ELR (cell line): ENCODE measurements around the gene RBM38.

Experiments used
- DNase-seq: peaks from one replicate; pipeline ENCODE4 v3.0.0-alpha.2; 2015; ENCODE audit warnings: low read depth

Gene RBM38

DNA sequence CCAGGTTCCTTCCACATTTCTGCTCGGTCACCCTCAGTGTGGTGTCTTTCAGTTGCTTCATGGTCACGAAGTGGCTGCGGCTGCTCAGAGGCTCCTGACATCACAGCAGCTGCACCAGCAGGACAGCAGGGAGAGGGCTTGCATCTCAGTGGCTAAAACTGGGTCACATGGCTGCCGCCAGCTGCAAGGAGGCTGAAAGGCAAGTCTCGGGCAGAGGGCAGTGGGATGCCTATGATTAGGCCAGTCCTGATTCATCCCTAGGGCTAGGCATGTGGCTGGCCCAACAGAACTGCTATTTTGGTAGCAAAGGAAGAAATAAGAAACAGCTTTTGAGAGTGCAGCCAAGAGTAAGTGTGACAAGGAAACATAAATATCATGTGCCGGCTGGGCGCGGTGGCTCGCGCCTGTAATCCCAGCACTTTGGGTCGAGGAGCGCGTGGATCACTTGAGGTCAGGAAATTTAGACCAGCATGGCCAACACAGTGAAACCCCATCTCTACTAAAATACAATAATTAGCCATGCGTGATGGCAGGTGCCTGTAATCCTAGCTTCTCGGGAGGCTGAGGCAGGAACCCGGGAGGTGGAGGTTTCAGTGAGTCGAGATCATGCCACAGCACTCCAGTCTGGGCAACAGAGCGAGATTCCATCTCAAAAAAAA is 46.6 kb downstream of the RBM38 start:
- DNase-seq = no peak

DNA sequence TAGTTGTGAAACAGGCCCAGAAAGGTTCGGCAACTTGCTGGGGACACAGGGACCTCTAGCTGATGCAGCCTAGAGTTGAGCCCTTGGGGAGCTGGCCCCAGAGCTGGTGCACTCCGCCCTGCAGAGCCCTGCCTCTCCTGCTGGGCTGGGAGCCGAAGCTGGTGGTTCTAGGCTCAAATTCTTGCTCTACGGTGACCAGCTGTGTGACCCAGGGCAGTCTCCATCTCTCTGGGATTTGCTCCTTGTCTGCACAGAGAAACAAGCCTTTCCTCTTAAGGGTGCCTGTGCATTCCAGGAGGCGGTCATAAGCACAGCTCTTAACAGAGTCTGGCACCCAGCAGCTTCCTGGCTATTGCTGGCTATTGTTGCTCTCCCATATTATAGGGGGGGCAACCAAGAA is 47.4 kb downstream of the RBM38 start:
- no peak for DNase-seq

GRCh38 chr20:57439432-57439831 is 48.2 kb downstream of the RBM38 start:
- no peak for DNase-seq

DNA sequence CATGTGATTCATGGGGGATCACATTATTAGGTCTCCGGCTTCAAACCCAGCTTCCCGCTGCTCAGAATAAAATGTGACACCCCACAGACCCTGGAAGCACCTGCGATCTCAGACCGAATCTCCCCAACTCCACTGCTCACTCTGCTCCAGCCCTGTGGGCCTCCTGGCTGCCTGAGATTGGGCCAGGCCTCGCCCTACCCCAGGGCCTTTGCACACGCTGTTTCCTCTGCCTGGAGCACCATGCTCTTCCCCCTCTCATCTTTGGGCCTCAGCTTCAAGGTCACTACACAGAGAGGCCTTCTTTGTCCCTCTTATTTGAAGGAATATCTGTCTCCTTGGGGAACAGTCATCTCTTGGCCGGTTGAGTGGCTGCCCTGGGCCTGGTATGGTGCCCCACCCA is 48.8 kb downstream of the RBM38 start:
- DNase-seq = no peak

DNA sequence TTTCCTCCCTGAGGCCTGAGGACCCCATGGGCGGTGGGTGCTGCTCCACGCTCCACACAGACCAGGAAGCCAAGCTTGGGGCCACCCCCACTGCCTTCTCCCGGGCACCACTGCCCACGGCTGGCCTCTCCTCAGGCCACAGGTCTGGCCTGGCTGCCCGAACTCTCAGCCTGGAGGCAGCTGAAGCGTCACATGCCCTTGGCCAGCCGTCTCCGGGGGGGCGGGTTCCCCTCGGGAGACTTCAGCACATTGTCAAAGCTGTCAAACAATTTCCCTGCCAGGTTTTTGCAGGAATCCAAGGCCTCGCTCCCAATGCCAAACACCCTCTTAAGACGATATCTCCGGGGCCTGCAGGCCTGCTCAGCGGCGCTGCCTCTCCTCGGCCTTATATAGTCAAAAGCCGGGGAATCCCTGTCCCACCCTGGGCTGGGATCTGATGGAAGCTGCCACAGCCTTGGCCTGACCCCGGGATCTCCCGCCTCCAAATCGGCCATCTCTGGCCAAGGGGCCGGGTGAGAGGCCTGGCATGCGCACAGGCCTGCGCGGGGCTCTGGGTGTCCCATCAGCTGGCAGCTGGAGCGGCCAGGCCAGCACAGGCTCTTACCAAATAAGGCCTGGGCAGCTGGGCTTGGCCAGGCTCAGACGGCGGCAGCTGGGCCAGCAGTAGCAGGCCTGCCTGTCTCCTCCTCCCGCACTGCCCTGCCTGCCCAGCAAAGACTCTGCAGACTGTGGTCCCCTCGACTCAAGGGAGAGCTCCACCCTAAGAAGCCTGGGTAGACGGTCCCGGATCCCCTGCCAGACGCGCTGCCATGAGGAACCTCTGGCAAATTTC is 49.7 kb downstream of the RBM38 start:
- DNase-seq = no peak

DNA sequence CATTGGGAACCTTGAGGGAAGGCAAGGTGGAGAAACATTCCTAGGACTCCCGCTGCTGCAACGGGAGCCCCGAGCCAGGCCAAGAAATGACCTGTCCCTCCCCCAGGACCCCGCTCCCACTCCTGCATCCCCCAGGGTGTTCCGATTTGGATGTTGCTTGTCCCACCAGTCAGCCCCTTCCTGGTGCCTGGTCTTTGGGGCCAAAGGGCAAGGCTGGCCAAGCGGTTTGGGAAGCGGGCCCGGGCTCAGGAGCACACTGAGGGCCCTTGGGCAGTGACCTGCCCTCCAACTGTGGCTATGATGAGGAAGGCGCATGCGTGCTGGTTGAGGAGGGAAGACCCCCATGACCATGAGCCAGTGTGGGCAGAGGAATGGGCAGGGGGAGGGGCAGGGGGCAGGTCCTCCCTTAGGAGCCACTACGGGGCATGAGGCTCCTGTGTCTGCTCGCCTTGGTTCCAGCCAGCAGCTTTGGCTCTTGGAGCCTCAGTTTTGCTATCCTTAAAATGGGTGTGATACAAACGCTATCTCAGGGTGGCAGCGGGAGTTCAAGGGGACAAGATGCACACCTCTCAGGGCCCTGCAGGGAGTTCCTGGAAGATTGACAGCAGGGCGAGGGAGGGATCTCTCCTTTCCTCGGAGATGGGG is 50.4 kb downstream of the RBM38 start:
- no peak for DNase-seq

DNA sequence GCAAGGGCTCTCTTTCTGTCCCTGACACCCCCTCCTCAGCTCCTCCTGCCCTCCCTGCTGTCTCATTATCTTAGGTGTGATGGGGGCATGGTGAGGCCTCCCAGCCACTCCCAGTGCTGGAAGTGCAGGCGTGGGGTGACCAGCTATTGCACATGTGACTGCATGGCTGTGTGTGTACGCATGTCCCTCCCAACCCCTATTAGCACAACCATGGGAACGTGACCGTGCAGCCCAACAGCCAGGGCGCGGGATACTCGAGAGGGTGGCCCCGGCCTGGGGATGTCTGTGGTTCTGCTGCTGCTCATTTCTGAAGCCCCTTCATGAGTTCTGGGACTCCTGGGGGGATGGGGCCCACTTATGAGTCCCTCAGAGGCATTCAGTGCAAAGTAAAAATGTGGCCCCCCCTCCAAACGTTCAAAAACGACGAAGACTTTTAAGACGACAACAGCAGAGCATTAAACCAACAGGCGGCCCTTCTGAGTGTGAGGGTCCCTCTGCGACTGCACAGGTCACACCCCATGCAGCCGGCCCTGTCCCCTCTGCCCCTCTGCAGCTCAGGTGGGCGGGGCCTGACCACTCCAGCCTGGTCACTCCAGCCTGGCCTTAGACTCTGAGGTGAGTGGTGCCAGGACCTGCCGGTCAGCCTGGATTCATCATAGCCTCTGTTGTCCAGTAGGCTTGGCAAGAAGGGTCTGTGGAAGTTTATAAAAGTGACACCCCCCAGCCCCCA is 51.1 kb downstream of the RBM38 start:
- no peak for DNase-seq

DNA sequence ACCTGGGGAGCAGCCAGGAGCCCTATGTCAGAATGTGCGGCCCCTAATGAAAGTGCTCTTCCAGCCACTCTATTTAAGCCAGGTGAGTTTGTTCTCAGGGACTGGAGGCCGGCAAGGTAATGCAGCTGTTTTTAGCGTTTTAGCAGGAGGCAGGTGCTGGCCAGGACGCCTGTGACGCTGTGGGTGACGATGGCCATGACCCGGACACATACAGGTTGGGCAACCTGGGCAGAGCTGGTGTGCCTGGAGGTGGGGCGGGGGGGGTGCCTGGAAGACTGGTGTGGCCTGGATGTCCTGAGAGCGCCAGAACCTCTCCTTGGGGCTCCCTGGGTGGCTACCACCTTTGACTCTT is 51.7 kb downstream of the RBM38 start:
- DNase-seq = no peak

DNA sequence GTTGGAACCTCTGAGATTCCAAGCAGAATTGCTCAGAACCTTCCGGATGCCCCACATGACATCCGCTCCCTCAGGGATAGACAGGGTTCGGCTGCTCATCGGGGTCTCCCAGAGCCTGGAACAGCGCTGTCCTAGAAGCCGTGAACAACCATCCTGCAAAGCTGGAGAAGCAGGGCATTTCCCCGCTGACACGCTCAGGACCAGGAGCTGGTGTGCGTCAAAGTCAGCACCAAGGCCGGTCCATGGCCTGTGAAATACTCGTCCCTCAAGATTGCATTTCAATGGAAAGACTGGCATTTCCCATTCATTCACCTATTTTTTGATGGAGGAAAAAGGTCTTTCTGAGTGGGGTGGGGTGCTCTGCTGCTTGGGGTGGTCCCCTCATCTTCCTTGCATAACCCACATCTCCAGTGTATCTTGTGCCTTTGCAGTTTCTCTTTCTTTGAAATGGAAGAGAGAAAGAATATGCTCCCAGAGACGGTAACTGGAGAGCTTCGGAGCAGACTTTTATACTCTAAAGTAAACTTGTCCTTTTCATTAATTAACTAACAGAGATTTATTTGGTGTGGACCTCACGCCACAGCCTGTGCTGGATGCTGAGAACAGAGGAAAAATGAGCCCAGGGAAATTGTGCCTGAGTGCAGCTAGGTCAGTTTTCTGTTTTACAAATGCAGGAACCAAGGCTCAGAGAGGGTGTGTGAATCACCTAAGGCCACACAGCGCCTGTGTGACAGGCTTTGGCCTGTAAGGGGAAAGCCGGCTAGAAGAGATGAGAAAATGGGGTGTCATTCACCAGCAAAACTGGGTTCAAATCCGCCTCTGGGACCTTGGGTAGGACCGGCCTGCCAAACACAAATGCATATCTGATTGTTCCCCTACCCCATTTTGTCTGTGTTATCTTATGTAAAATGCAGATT is 52.4 kb downstream of the RBM38 start:
- DNase-seq = no peak

DNA sequence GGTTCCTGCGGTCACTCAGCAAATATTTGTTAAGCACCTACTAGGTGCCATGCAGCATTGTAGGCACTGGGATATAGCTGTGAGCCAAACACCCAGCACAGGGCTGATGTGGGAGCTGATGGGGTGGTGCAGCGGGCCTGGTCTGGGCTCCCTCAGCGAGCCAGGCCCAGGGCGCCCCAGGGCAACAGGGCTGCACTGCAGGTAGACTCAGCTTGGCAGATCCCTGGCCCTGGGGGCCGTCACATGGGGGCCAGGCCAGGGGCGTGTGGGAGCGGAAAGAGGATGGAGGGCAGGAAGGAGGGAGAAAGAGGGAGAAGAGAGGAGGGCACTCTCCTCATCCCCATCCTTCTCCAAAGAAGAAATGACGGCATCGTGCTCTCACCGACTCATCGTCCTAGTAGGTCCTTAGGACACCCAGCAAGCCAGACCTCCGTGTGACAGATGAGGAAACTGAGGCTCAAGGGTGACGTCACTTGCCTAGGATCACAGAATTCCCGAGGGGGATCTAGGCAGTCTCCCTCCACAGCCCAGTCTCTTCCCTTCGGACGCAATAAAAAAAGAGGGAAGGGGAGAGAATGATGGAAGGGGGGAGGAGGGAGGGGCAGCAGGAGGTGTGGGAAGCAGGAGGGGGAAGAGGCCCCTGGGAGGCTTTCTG is 53.3 kb downstream of the RBM38 start:
- no peak for DNase-seq

DNA sequence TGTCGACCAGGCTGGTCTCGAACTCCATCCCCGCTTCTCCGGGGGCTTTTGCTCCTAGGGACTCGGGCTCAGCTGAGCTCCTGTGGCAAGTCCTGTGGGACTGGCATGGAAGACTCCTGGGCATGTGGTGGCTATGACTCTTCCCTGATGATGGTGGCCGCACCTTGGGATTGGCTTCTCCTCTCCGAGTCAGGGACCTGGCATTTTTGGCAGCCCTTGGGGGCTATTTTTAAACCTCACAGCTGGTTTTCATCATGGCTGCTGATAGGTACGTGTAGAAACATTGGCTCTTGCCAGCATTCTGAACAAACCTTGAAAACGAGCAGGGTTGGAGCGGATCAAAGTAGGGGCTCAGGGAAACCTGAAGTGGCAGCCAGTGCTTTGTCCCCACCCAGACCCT is 54.1 kb downstream of the RBM38 start:
- DNase-seq = peak; percentile 24

DNA sequence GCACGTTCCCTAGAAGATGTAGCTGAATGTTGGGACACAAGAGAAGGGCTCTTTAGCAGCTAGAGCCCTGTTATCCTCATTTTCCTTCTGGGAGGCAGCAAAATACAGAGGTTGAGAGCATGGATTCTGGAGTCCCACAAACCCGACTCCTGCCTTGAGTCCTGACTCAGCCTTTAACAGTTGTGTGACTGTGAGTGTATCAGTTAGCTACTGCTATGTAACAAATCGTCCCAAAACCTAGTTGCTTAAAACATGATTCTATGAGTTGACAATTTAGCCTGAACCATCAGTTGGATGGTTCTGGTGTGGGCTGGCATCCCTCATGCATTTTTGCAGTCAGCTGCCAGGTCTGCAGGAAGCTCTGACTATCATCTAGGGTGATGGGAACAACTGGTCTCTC is 54.6 kb downstream of the RBM38 start:
- DNase-seq = no peak

GRCh38 chr20:57448764-57449354 is 57.7 kb downstream of the RBM38 start:
- DNase-seq = no peak

DNA sequence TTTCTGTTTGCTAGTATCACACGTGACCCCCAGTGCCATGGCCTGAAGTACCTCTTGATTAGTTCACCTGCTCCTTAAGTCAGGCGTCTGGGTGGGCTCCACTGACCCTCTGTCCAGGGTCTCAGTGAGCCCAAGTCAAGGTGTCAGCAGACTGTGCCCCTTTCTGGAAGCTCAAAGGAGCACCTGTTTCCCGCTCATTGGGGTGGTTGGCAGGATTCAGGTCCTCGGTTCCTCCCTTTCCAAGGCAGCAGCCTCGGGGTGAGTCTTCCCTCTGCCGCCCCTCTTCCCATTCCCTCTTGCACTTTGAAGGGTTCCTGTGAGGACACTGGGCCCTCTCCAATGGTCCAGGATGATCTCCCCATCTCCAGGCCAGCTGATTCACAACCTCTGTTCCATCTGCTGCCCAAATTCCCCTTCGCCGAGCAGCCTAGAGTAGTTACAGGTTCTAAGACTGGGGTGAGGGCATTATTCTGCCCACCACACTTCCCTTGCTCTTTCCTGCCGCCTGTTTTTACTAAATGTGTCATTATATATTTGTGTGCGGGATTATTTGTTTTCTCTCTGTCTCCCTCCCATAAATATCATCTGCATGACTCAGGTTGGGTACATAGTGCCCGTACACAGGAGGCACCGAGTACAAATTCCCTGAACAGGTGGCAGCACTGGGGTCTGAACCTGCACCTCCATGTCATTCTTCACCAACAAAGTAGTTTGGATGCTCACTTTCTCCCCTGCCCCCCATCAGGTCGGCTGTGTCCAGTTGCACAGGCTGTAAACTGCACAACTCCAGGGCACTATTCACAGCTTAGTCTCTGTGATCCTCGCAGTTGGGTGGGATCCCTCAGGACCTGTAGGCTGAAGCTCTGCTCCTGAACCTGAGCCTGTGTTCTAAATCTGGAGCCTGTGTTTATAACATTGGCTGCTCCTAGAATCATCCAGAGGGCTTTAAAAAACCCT is 58.5 kb downstream of the RBM38 start:
- no peak for DNase-seq

DNA sequence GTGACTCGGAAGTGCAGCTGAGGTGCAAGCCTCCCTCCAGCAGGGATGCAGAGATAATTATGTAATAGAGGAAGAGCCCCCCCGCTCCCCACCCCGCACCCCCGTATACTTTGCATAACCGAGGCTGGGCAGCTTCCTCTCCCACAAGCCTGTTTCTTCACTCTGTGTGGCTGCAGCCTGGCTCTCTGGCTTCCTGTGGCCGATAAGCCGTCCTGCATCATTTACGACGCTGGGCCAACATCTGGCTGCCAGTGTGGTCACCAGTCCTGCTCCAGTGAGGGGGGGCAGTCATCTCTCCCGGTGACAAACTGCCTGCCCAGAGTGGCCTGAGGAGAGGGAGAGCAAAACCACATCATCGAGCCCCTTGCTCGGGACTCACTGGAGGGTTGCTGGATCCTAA is 59.2 kb downstream of the RBM38 start:
- DNase-seq = no peak

DNA sequence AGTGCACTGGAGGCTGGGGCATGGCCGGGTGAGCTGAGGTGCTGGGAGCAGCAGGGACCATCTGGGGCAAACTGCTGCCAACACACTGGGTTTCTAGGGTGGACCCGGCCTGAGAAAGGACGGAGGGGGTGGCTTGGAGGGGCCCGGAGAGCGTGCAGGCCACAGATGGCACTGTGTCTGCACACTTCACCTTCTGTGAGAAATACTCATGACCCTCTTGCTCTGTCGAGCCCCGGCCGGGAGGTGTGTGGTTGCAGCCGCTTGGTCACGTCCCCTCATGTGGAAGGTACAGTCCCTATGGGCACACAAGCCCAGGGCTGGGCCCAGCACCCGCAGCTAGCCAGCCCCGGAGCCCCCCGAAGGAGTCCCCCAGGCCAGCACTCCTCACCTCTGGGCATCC is 59.7 kb downstream of the RBM38 start:
- DNase-seq = no peak

- no peak for DNase-seq
Observed at GRCh38 chr20:57451431-57451794, 60.2 kb downstream of the RBM38 start.

- no peak for DNase-seq
Observed at GRCh38 chr20:57451795-57452661, 60.8 kb downstream of the RBM38 start.

DNA sequence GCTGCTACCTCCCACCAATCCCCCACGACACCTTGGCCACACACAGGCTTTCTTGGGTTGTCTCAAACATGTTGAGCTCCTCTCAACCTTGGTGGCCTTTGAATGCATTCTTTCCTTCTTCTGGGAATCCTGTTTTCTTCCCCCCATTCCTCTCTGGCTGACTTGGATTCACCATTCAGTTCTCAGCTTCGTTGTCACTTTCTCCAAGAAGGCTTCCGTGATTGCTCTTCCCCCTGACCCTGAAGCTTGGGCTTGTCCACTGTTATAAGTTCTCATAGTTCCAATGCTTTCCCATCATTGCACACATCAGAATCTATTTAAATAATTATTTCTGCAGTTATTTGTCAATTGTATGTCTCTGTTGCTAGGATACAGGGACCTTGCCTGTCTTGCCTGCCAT is 64.2 kb downstream of the RBM38 start:
- DNase-seq = no peak
